Endothelial cell of umbilical vein (primary cell): ENCODE results near the gene GATAD2A. TPM values are rescaled to one million over a fixed set of nuclear protein-coding genes. Genes with fewer than 3 reads are reported as not detected.

Experiments
- Bru-seq: library from RNA; stranded (reverse); fragments of 400-500 nt; gene quantifications from one replicate; lab custom pipeline; 2021; lab: Mats Ljungman, UMichigan
- BruChase-seq, 2 experiments: library from RNA; stranded (reverse); fragments of 400-500 nt; gene quantifications; one replicate each; lab custom pipeline; 2021; lab: Mats Ljungman, UMichigan
- BruUV-seq: library from RNA; stranded (reverse); fragments of 400-500 nt; replicated peaks from 2 replicates; lab custom pipeline; 2021; lab: Mats Ljungman, UMichigan
- CTCF ChIA-PET: fragments of 300-600, 350-600 bp; sonication (Branson Sonifier 250); formaldehyde crosslinking; loops from one replicate; lab custom pipeline; 2021; ENCODE audit warnings: antibody characterized with exemption, inconsistent platforms; lab: Charles Lee
- POLR2A ChIA-PET: fragments of 300-600, 350-600 bp; sonication (Branson Sonifier 250); formaldehyde crosslinking; loops from one replicate; lab custom pipeline; 2021; ENCODE audit warnings: antibody characterized with exemption, inconsistent platforms; lab: Charles Lee
- DNase-seq: peaks from one replicate; pipeline ENCODE4 v3.0.0-alpha.2; 2011; ENCODE audit warnings: low read depth, low spot score
- FAIRE-seq: peaks from 2 replicates; lab custom pipeline; 2011; peaks lifted over from hg19 to GRCh38; lab: Jason Lieb, UNC
- H2AFZ ChIP-seq: 2 replicates; pipeline ENCODE4 v1.6.0; 2012; ENCODE audit warnings: low read depth, low read length, control low read depth, inconsistent platforms
- H3K27ac ChIP-seq: 2 replicates; pipeline ENCODE4 v1.5.1; 2011; ENCODE audit warnings: low read depth, mild to moderate bottlenecking, control low read depth, low read length, moderate library complexity; ENCODE audit not compliant: insufficient read depth
- H3K27me3 ChIP-seq, 2 experiments: 2 replicates each; pipeline versions ENCODE4 v1.6.0 to v1.6.1; 2011; ENCODE audit warnings: low read length in 2 of 2, mixed read lengths in 1 of 2; ENCODE audit not compliant: control insufficient read depth in 2 of 2, insufficient read depth in 2 of 2
- H3K36me3 ChIP-seq, 2 experiments: 2 replicates in 1 of 2; 3 replicates in 1 of 2; pipeline ENCODE4 v1.5.1; 2011; ENCODE audit warnings: low read length in 2 of 2, mild to moderate bottlenecking in 1 of 2, moderate library complexity in 1 of 2; ENCODE audit not compliant: control insufficient read depth in 2 of 2, insufficient read depth in 2 of 2; ENCODE audit errors: extremely low read depth in 1 of 2
- H3K4me1 ChIP-seq: 3 replicates; pipeline ENCODE4 v1.5.1; 2011; ENCODE audit warnings: mild to moderate bottlenecking, low read length; ENCODE audit not compliant: control insufficient read depth, insufficient read depth; ENCODE audit errors: extremely low read depth
- H3K4me2 ChIP-seq: 2 replicates; pipeline ENCODE4 v1.6.1; 2011; ENCODE audit warnings: low read length, control low read depth, mixed read lengths; ENCODE audit not compliant: insufficient read depth
- H3K4me3 ChIP-seq, 3 experiments: fragments of 200-600 bp in 1 of 3; sonication (generic), shearing (Covaris generic) in 1 of 3; replicated peaks in 1 of 3; 2 replicates each; pipeline ENCODE4 v1.5.1; 2011 to 2016; ENCODE audit warnings: control low read depth in 3 of 3, low read length in 3 of 3, mild to moderate bottlenecking in 2 of 3, inconsistent platforms in 1 of 3, low read depth in 1 of 3, moderate library complexity in 1 of 3; ENCODE audit not compliant: insufficient read depth in 1 of 3
- H3K79me2 ChIP-seq: 2 replicates; pipeline ENCODE4 v1.6.0; 2012; ENCODE audit warnings: low read length, inconsistent platforms; ENCODE audit not compliant: control insufficient read depth, insufficient read depth
- H3K9ac ChIP-seq: replicated peaks from 2 replicates; pipeline ENCODE3; 2011; ENCODE audit warnings: low read length, control low read depth; ENCODE audit not compliant: insufficient read depth; ENCODE audit errors: extremely low read depth
- H3K9me1 ChIP-seq: replicated peaks from 3 replicates; pipeline ENCODE4 v1.6.0; 2011; ENCODE audit warnings: mild to moderate bottlenecking, low read length; ENCODE audit not compliant: control insufficient read depth, insufficient read depth; ENCODE audit errors: extremely low read depth
- H3K9me3 ChIP-seq: replicated peaks from 2 replicates; pipeline ENCODE4 v1.5.1; 2012; ENCODE audit warnings: low read length, inconsistent platforms; ENCODE audit not compliant: control insufficient read depth, insufficient read depth
- H4K20me1 ChIP-seq: replicated peaks from 2 replicates; pipeline ENCODE3; 2011; ENCODE audit warnings: mild to moderate bottlenecking, low read length; ENCODE audit not compliant: control insufficient read depth, insufficient read depth; ENCODE audit errors: extremely low read depth
- CTCF ChIP-seq, 2 donors: IDR thresholded peaks; 1 replicate in 1 of 2; 2 replicates in 1 of 2; pipeline ENCODE4 v1.5.1; 2011; ENCODE audit warnings: low read length in 2 of 2, mild to moderate bottlenecking in 2 of 2, moderate library complexity in 2 of 2, control low read depth in 1 of 2, inconsistent platforms in 1 of 2, low read depth in 1 of 2; ENCODE audit not compliant: insufficient read depth in 1 of 2; ENCODE audit errors: extremely low read depth in 1 of 2
- EZH2 ChIP-seq: IDR thresholded peaks from 2 replicates; pipeline ENCODE4 v1.6.1; 2012; ENCODE audit warnings: borderline replicate concordance, low read depth, mild to moderate bottlenecking, moderate library complexity, low read length, inconsistent platforms; ENCODE audit not compliant: severe bottlenecking
- FOS ChIP-seq: IDR thresholded peaks from 2 replicates; pipeline ENCODE4 v1.6.1; 2011; ENCODE audit warnings: mild to moderate bottlenecking, low read length, moderate library complexity, borderline replicate concordance; ENCODE audit not compliant: insufficient read depth
- GATA2 ChIP-seq: IDR thresholded peaks from 2 replicates; pipeline ENCODE4 v1.7.0; 2011; ENCODE audit warnings: low read depth, mild to moderate bottlenecking, moderate library complexity, mixed read lengths, low read length; ENCODE audit not compliant: insufficient read length, insufficient read depth
- JUN ChIP-seq: IDR thresholded peaks from 2 replicates; pipeline ENCODE4 v1.6.1; 2011; ENCODE audit warnings: borderline replicate concordance, low read depth; ENCODE audit not compliant: insufficient read length, insufficient read depth
- MAX ChIP-seq: IDR thresholded peaks from 2 replicates; pipeline ENCODE4 v1.6.1; 2011; ENCODE audit not compliant: insufficient read depth, insufficient read length
- MYC ChIP-seq: IDR thresholded peaks from one replicate; pipeline ENCODE4 v1.6.1; 2011; ENCODE audit warnings: mild to moderate bottlenecking, low read depth, low read length
- POLR2A ChIP-seq: IDR thresholded peaks from 2 replicates; pipeline ENCODE4 v1.6.1; 2012; ENCODE audit warnings: low read depth, mild to moderate bottlenecking, control low read depth, low read length
- POLR2AphosphoS5 ChIP-seq: IDR thresholded peaks from 2 replicates; pipeline ENCODE4 v1.6.1; 2012; ENCODE audit warnings: low read depth, mild to moderate bottlenecking, control low read depth, low read length, moderate library complexity; ENCODE audit not compliant: insufficient read depth
- dilution Hi-C: fragments of 300-500 bp; cut with MboI; formaldehyde crosslinking; loops from one replicate; pipeline ENCODE4 v1.15.0; 2019; ENCODE audit warnings: low sequenced_read_pairs; ENCODE audit not compliant: extremely low pct_ligation_motif_present
- intact Hi-C: fragments of 100-400 bp; cut with micrococcal nuclease; formaldehyde crosslinking; loops from one replicate; pipeline ENCODE4 v1.10.0; 2022
- long read RNA-seq: library from polyadenylated mRNA; stranded (forward); transcript quantifications from one replicate; pipeline ENCODE4 v2.0.0, GENCODE V29; 2021
- polyA minus RNA-seq, 3 experiments: library from RNA; depleted of rRNA, polyadenylated mRNA; stranded (reverse); fragments of >200 nt; gene quantifications; 1 replicate in 1 of 3; 2 replicates in 2 of 3; pipeline ENCODE4 v1.2.3, GENCODE V29; 2011
- polyA plus RNA-seq, 4 experiments: library from polyadenylated mRNA; depleted of rRNA in 3 of 4; stranded (reverse) in 3 of 4; unstranded in 1 of 4; fragments of >200 nt; gene quantifications; 2 replicates each; pipeline versions ENCODE4 v1.2.1 to v1.2.3, GENCODE V29; 2011 to 2012; ENCODE audit warnings: missing spikeins in 1 of 4
- total RNA-seq: library from RNA; stranded (reverse); gene quantifications from 2 replicates; pipeline ENCODE4 v1.2.3, GENCODE V29; 2021

GATAD2A gene
- 134 and 138 TPM in 2 replicates for total RNA-seq
- 26.2 and 27.3 TPM in 2 replicates for polyA plus RNA-seq
- 43.0 and 43.3 TPM in 2 replicates for polyA plus RNA-seq (2011; cell fraction: cytosol; rRNA removed)
- 28.3 and 42.4 TPM in 2 replicates for polyA plus RNA-seq (2011; cell fraction: nucleus; rRNA removed)
- 61.3 and 62.1 TPM in 2 replicates for polyA plus RNA-seq (2012)
- 27.8 and 34.0 TPM in 2 replicates for polyA minus RNA-seq
- polyA minus RNA-seq (2011; cell fraction: cytosol; rRNA and poly(A)+ RNA removed): 42.5 TPM
- 15.0 and 27.9 TPM in 2 replicates for polyA minus RNA-seq (2011; cell fraction: nucleus; rRNA and poly(A)+ RNA removed)
- Bru-seq, nascent RNA: percentile 81 among the genes with signal in this experiment
- BruChase-seq, experiment 1, labeled RNA remaining after a 6-hour chase: percentile 88 among the genes with signal in this experiment
- percentile 84 among the genes with signal in this experiment for BruChase-seq, experiment 2, labeled RNA remaining after a 2-hour chase
- long read RNA-seq, partial matches to known transcripts: 33 of 113 reads
- long read RNA-seq, other reads (novel, unspliced or antisense): 80 of 113 reads

- Histone ChIP-seq H3K36me3 (no peaks in the 10 kb centered on the region), H3K4me1 (peaks cover 11% of the 10 kb centered on the region), H3K4me2 (peak within 1 kb of the TSS; percentile 73), H4K20me1 (peaks cover 9% of the 10 kb centered on the region), H3K79me2 (peaks cover 45% of the 10 kb centered on the region), H3K9ac (peak within 1 kb of the TSS; percentile 69), H3K9me1 (no peaks in the 10 kb centered on the region), H3K4me3 (peak within 1 kb of the TSS; percentile 79 to 85 (median 84)), H3K27me3 (no peaks in the 10 kb centered on the region), H3K9me3 (no peaks in the 10 kb centered on the region), H3K27ac (peak within 1 kb of the TSS; percentile 63), H2AFZ (peak within 1 kb of the TSS; percentile 7)
- dilution Hi-C loops (no loop called here), intact Hi-C loops (loop anchor here (1.0 kb wide), 3 partner anchors 20 to 85 kb away; partner anchors contain the start of genes MAU2 and SUGP1)
- peak; percentile 79 for FAIRE-seq
- ChIA-PET CTCF (interaction anchor here (0.5 to 4.7 kb wide), 16 partner anchors 9 to 191 kb away, joined by 3 to 39 read pairs (median 5); no protein-coding TSS in a partner anchor), POLR2A (interaction anchor here (0.6 to 1.8 kb wide), 7 partner anchors 10 to 86 kb away, joined by 3 to 9 read pairs (median 4); no protein-coding TSS in a partner anchor)
- peak; percentile 88 for DNase-seq
- TF ChIP-seq POLR2A: peak; percentile 51
- TF ChIP-seq MAX: peak; percentile 3
- TF ChIP-seq EZH2: no peak
- TF ChIP-seq JUN: no peak
- no peak for TF ChIP-seq GATA2
- TF ChIP-seq FOS: peak; percentile 88
- TF ChIP-seq CTCF (IDR thresholded peaks at IDR 0.05; ENCODE audit: extremely low read depth in 1 of 2, insufficient read depth in 1 of 2, low read depth in 1 of 2, low read length in 2 of 2): peak; percentile 17 to 20
- TF ChIP-seq MYC: no peak
- peak; percentile 79 for TF ChIP-seq POLR2AphosphoS5
- BruUV-seq: TSS peak; percentile 80
Observed at GRCh38 chr19:19404879-19405860, at the start of gene GATAD2A. GATAD2A (plus strand) TSS chr19:19405675; CDS start chr19:19465346, 59,671 bp downstream.
